ENCODE results near the gene PDIA6. TPM values are rescaled to one million over a fixed set of nuclear protein-coding genes. Genes with fewer than 3 reads are reported as not detected.

PDIA6 gene
- total and polyA plus RNA-seq, 7 experiments from 2014 or later: 24.3 to 173 (median 49.6) TPM

DNA sequence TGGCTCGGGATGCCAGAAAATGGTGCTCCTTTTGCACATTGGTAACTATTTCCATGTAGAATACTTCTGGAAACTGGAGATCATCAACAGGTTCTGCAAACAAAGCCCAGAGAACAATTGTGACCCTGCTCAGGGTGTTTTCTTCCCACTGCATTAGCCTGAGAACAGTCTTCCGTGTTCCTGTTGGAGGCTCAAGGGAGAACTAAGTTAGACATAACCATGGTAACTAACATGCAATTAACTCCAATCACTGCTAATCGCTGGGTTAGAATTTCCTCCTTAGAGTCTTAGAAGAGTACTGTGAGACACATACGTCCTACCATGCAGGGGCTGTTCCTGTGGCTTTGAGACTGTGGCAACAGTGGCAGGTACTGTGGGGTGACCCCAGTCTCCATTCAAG is 36.0 kb upstream of the PDIA6 start:
- ATAC-seq: no peak
- Histone ChIP-seq H3K36me3 (ENCODE audit: control insufficient read depth in 2 of 3, insufficient read depth in 3 of 3, low read length in 3 of 3) (no peaks in the 10 kb centered on the region), H3K9me3 (ENCODE audit: control insufficient read depth in 2 of 3, low read length in 3 of 3) (no peaks in the 10 kb centered on the region), H3K27me3 (ENCODE audit: control insufficient read depth in 2 of 2, insufficient read depth in 2 of 2, low read length in 2 of 2) (no peaks in the 10 kb centered on the region), H3K27ac (ENCODE audit: low read depth, low read length) (no peak overlapping the region), H3K4me3 (ENCODE audit: low read length) (no peak overlapping the region), H3K4me1 (ENCODE audit: control insufficient read depth in 2 of 2, insufficient read depth in 2 of 2, low read length in 2 of 2) (no peaks in the 10 kb centered on the region)
- CTCF ChIA-PET: interaction anchor here (0.7 kb wide), 1 partner anchor 280 kb away, joined by 3 read pairs; no protein-coding TSS in a partner anchor
- DNase-seq: no peak
- Mint-ChIP-seq H3K27ac (no peak overlapping the region), H3K4me3 (no peak overlapping the region), H3K9me3 (no peaks in the 10 kb centered on the region), H3K36me3 (peaks cover 0 to 1% (median 0%) of the 10 kb centered on the region in 5 donors), H3K27me3 (peaks cover 1 to 9% (median 4%) of the 10 kb centered on the region in 5 donors), H3K4me1 (peaks cover 0 to 5% (median 0%) of the 10 kb centered on the region in 7 donors)
- intact Hi-C loops (cut with micrococcal nuclease): no loop called here
- POLR2A ChIA-PET: no interaction called here

- H3K9me3 ChIP-seq (ENCODE audit: control insufficient read depth in 2 of 3, low read length in 3 of 3): peaks cover 0 to 2% (median 0%) of the 10 kb centered on the region in 3 experiments
- ChIA-PET POLR2A (no interaction called here), CTCF (no interaction called here)
- Mint-ChIP-seq H3K27ac (no peak overlapping the region), H3K4me1 (peaks cover 0 to 5% (median 0%) of the 10 kb centered on the region in 7 donors), H3K27me3 (peaks cover 0 to 14% (median 5%) of the 10 kb centered on the region in 5 donors), H3K36me3 (peaks cover 0 to 4% (median 4%) of the 10 kb centered on the region in 5 donors), H3K4me3 (no peak overlapping the region), H3K9me3 (peaks cover 0 to 12% (median 5%) of the 10 kb centered on the region in 11 donors)
- no peaks in the 10 kb centered on the region for H3K27me3 ChIP-seq (ENCODE audit: control insufficient read depth in 2 of 2, insufficient read depth in 2 of 2, low read length in 2 of 2)
- ATAC-seq (no peak), DNase-seq (no peak)
- intact Hi-C loops (cut with micrococcal nuclease): no loop called here
- H3K27ac ChIP-seq (ENCODE audit: low read depth, low read length): no peak overlapping the region
- H3K4me3 ChIP-seq (ENCODE audit: low read length): no peak overlapping the region
- no peaks in the 10 kb centered on the region for H3K4me1 ChIP-seq (ENCODE audit: control insufficient read depth in 2 of 2, insufficient read depth in 2 of 2, low read length in 2 of 2)
- H3K36me3 ChIP-seq (ENCODE audit: control insufficient read depth in 2 of 3, insufficient read depth in 3 of 3, low read length in 3 of 3): no peaks in the 10 kb centered on the region
These were observed 34.4 kb upstream of the PDIA6 start for GRCh38 chr2:10847008-10847407.

- Mint-ChIP-seq H3K9me3 (peaks cover 0 to 19% (median 10%) of the 10 kb centered on the region in 11 donors), H3K36me3 (peaks cover 0 to 6% (median 4%) of the 10 kb centered on the region in 5 donors), H3K4me3 (no peak overlapping the region), H3K27me3 (peaks cover 0 to 14% (median 5%) of the 10 kb centered on the region in 5 donors), H3K27ac (no peak overlapping the region), H3K4me1 (peaks cover 0 to 5% (median 0%) of the 10 kb centered on the region in 7 donors)
- ATAC-seq: no peak
- DNase-seq: no peak
- Histone ChIP-seq H3K4me3 (ENCODE audit: low read length) (no peak overlapping the region), H3K4me1 (ENCODE audit: control insufficient read depth in 2 of 2, insufficient read depth in 2 of 2, low read length in 2 of 2) (no peaks in the 10 kb centered on the region), H3K27ac (ENCODE audit: low read depth, low read length) (no peak overlapping the region), H3K9me3 (ENCODE audit: control insufficient read depth in 2 of 3, low read length in 3 of 3) (peaks cover 0 to 9% (median 0%) of the 10 kb centered on the region in 3 experiments), H3K36me3 (ENCODE audit: control insufficient read depth in 2 of 3, insufficient read depth in 3 of 3, low read length in 3 of 3) (no peaks in the 10 kb centered on the region), H3K27me3 (ENCODE audit: control insufficient read depth in 2 of 2, insufficient read depth in 2 of 2, low read length in 2 of 2) (no peaks in the 10 kb centered on the region)
- intact Hi-C loops (cut with micrococcal nuclease): no loop called here
- ChIA-PET POLR2A (no interaction called here), CTCF (no interaction called here)
These were observed 33.7 kb upstream of the PDIA6 start for GRCh38 chr2:10846110-10846861.

- Histone ChIP-seq H3K27me3 (ENCODE audit: control insufficient read depth in 2 of 2, insufficient read depth in 2 of 2, low read length in 2 of 2) (no peaks in the 10 kb centered on the region), H3K9me3 (ENCODE audit: control insufficient read depth in 2 of 3, low read length in 3 of 3) (peaks cover 0 to 16% (median 3%) of the 10 kb centered on the region in 3 experiments), H3K36me3 (ENCODE audit: control insufficient read depth in 2 of 3, insufficient read depth in 3 of 3, low read length in 3 of 3) (no peaks in the 10 kb centered on the region), H3K4me3 (ENCODE audit: low read length) (no peak overlapping the region), H3K4me1 (ENCODE audit: control insufficient read depth in 2 of 2, insufficient read depth in 2 of 2, low read length in 2 of 2) (no peaks in the 10 kb centered on the region), H3K27ac (ENCODE audit: low read depth, low read length) (no peak overlapping the region)
- Mint-ChIP-seq H3K27ac (no peak overlapping the region), H3K36me3 (peaks cover 2 to 11% (median 9%) of the 10 kb centered on the region in 5 donors), H3K4me3 (no peak overlapping the region), H3K4me1 (peaks cover 0 to 5% (median 0%) of the 10 kb centered on the region in 7 donors), H3K9me3 (peaks cover 0 to 26% (median 15%) of the 10 kb centered on the region in 11 donors), H3K27me3 (peaks cover 0 to 20% (median 7%) of the 10 kb centered on the region in 5 donors)
- POLR2A ChIA-PET: no interaction called here
- no peak for DNase-seq
- ATAC-seq: no peak
- intact Hi-C loops (cut with micrococcal nuclease): no loop called here
- CTCF ChIA-PET: no interaction called here
These were observed 33.1 kb upstream of the PDIA6 start for GRCh38 chr2:10845640-10846039.

DNA sequence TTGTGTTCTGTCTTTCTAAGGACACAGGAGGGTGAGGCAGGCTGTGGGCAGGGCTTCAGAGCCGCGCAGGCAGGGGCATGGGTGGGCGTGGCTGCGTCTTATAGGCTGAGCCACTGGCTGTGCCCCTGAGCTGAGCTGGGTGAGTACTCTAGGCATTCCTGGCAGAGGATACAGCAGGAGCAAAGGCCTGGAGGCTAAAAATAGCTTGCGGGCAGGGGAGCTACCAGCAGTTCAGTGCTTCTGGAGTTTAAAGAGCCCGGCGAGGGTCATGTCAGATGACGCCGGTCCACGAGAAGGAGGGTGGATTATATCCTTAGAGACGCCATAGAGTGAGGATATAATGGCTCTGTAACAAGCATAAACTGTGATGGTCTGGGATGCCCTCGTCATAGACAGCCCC is 31.5 kb upstream of the PDIA6 start:
- H3K27ac ChIP-seq (ENCODE audit: low read depth, low read length): no peak overlapping the region
- no peaks in the 10 kb centered on the region for H3K27me3 ChIP-seq (ENCODE audit: control insufficient read depth in 2 of 2, insufficient read depth in 2 of 2, low read length in 2 of 2)
- H3K9me3 ChIP-seq (ENCODE audit: control insufficient read depth in 2 of 3, low read length in 3 of 3): peaks cover 0 to 22% (median 6%) of the 10 kb centered on the region in 3 experiments
- ATAC-seq: no peak
- H3K36me3 ChIP-seq (ENCODE audit: control insufficient read depth in 2 of 3, insufficient read depth in 3 of 3, low read length in 3 of 3): no peaks in the 10 kb centered on the region
- Mint-ChIP-seq H3K27ac (no peak overlapping the region), H3K36me3 (peaks cover 2 to 14% (median 10%) of the 10 kb centered on the region in 5 donors), H3K9me3 (peaks cover 7 to 39% (median 24%) of the 10 kb centered on the region in 11 donors), H3K4me3 (no peak overlapping the region), H3K4me1 (peaks cover 0 to 5% (median 0%) of the 10 kb centered on the region in 7 donors), H3K27me3 (peaks cover 0 to 26% (median 15%) of the 10 kb centered on the region in 5 donors)
- POLR2A ChIA-PET: no interaction called here
- intact Hi-C loops (cut with micrococcal nuclease): no loop called here
- H3K4me3 ChIP-seq (ENCODE audit: low read length): no peak overlapping the region
- H3K4me1 ChIP-seq (ENCODE audit: control insufficient read depth in 2 of 2, insufficient read depth in 2 of 2, low read length in 2 of 2): no peaks in the 10 kb centered on the region
- no peak for DNase-seq
- CTCF ChIA-PET: no interaction called here

GRCh38 chr2:10842506-10842905 is 29.9 kb upstream of the PDIA6 start:
- H3K4me3 ChIP-seq (ENCODE audit: low read length): no peak overlapping the region
- H3K27me3 Mint-ChIP-seq: peaks cover 3 to 30% (median 20%) of the 10 kb centered on the region in 5 donors
- H3K27me3 ChIP-seq (ENCODE audit: control insufficient read depth in 2 of 2, insufficient read depth in 2 of 2, low read length in 2 of 2): no peaks in the 10 kb centered on the region
- peaks cover 7 to 39% (median 24%) of the 10 kb centered on the region in 11 donors for H3K9me3 Mint-ChIP-seq
- no peak overlapping the region for H3K27ac ChIP-seq (ENCODE audit: low read depth, low read length)
- no peak overlapping the region for H3K4me3 Mint-ChIP-seq
- no peaks in the 10 kb centered on the region for H3K4me1 ChIP-seq (ENCODE audit: control insufficient read depth in 2 of 2, insufficient read depth in 2 of 2, low read length in 2 of 2)
- no peaks in the 10 kb centered on the region for H3K36me3 ChIP-seq (ENCODE audit: control insufficient read depth in 2 of 3, insufficient read depth in 3 of 3, low read length in 3 of 3)
- intact Hi-C loops (cut with micrococcal nuclease): no loop called here
- ATAC-seq (no peak), DNase-seq (no peak)
- peaks cover 0 to 22% (median 6%) of the 10 kb centered on the region in 3 experiments for H3K9me3 ChIP-seq (ENCODE audit: control insufficient read depth in 2 of 3, low read length in 3 of 3)
- no peak overlapping the region for H3K27ac Mint-ChIP-seq
- ChIA-PET CTCF (interaction anchor here (1.0 to 1.8 kb wide), 3 partner anchors 10 to 290 kb away, joined by 3 to 10 read pairs (median 5); a partner anchor contains a TSS), POLR2A (no interaction called here)
- H3K36me3 Mint-ChIP-seq: peaks cover 2 to 14% (median 10%) of the 10 kb centered on the region in 5 donors
- peaks cover 0 to 5% (median 0%) of the 10 kb centered on the region in 7 donors for H3K4me1 Mint-ChIP-seq

Measured in naive thymus-derived CD4-positive, alpha-beta T cell (primary cell).